SK-N-SH (cell line): ENCODE data around the gene IL10RA. TPM values are rescaled to one million over a fixed set of nuclear protein-coding genes. Genes with fewer than 3 reads are reported as not detected.

Experiments used
- CTCF ChIA-PET: fragments of 300-600, 350-600 bp; formaldehyde crosslinking; extraction: SDS; loops from one replicate; lab custom pipeline; 2021; lab: Yijun Ruan, JAX
- POLR2A ChIA-PET: fragments of 350-600 bp; sonication (Branson Sonifier 250); formaldehyde crosslinking; extraction: SDS; loops from one replicate; lab custom pipeline; 2020; ENCODE audit warnings: antibody characterized with exemption, inconsistent platforms; lab: Yijun Ruan, JAX
- DNase-seq: peaks from one replicate; pipeline ENCODE4 v3.0.0; 2012
- H2AFZ ChIP-seq: fragments of 200-600 bp; sonication (generic); 2 replicates; pipeline ENCODE4 v1.8.1; 2016; ENCODE audit warnings: antibody characterized with exemption, mild to moderate bottlenecking, low read depth
- H3F3A ChIP-seq: fragments of 200-600 bp; sonication (generic); replicated peaks from 2 replicates; pipeline ENCODE3; 2016; ENCODE audit warnings: antibody characterized with exemption, mild to moderate bottlenecking; ENCODE audit not compliant: insufficient read depth
- H3K27ac ChIP-seq, 2 experiments: fragments of 200-500 bp in 1 of 2; fragments of 200-600 bp in 1 of 2; sonication (Bioruptor generic) in 1 of 2; sonication (generic), shearing (Covaris generic) in 1 of 2; 2 replicates each; pipeline versions ENCODE4 v1.5.1 to v1.6.1; 2014 to 2016; ENCODE audit warnings: low read depth in 2 of 2, inconsistent platforms in 1 of 2, low read length in 1 of 2, mild to moderate bottlenecking in 1 of 2, mixed read lengths in 1 of 2
- H3K27me3 ChIP-seq: fragments of 200-600 bp; sonication (generic), shearing (Covaris generic); 2 replicates; pipeline ENCODE4 v1.6.1; 2016; ENCODE audit warnings: mixed run types; ENCODE audit not compliant: insufficient read depth
- H3K36me3 ChIP-seq, 2 experiments: fragments of 200-500 bp in 1 of 2; fragments of 200-600 bp in 1 of 2; sonication (Bioruptor generic) in 1 of 2; sonication (generic) in 1 of 2; replicated peaks in 1 of 2; 2 replicates each; pipeline versions ENCODE3 to v1.5.1; 2014 to 2016; ENCODE audit warnings: low read length in 1 of 2, mild to moderate bottlenecking in 1 of 2; ENCODE audit not compliant: insufficient read depth in 2 of 2, control insufficient read depth in 1 of 2
- H3K4me1 ChIP-seq, 2 experiments: fragments of 200-500 bp in 1 of 2; fragments of 200-600 bp in 1 of 2; sonication (Bioruptor generic) in 1 of 2; sonication (generic), shearing (Covaris generic) in 1 of 2; 2 replicates each; pipeline versions ENCODE4 v1.5.1 to v1.6.1; 2014 to 2016; ENCODE audit warnings: low read depth in 1 of 2, low read length in 1 of 2, mixed run types in 1 of 2; ENCODE audit not compliant: insufficient read depth in 2 of 2, control insufficient read depth in 1 of 2
- H3K4me2 ChIP-seq: fragments of 200-600 bp; sonication (generic), shearing (Covaris generic); 2 replicates; pipeline ENCODE4 v1.6.1; 2017; ENCODE audit warnings: mixed run types
- H3K4me3 ChIP-seq, 2 experiments: fragments of 200-500 bp in 1 of 2; fragments of 200-600 bp in 1 of 2; sonication (Bioruptor generic) in 1 of 2; sonication (generic), shearing (Covaris generic) in 1 of 2; 2 replicates each; pipeline versions ENCODE4 v1.5.1 to v1.8.1; 2014 to 2016; ENCODE audit warnings: low read depth in 2 of 2, inconsistent platforms in 1 of 2, low read length in 1 of 2, mild to moderate bottlenecking in 1 of 2, mixed read lengths in 1 of 2, moderate library complexity in 1 of 2
- H3K79me2 ChIP-seq: fragments of 200-600 bp; sonication (generic); 2 replicates; pipeline ENCODE4 v1.8.1; 2017; ENCODE audit warnings: mild to moderate bottlenecking; ENCODE audit not compliant: insufficient read depth
- H3K9ac ChIP-seq: fragments of 200-600 bp; sonication (generic); 2 replicates; pipeline ENCODE4 v1.6.1; 2017; ENCODE audit warnings: mixed run types
- H3K9me2 ChIP-seq: fragments of 200-600 bp; sonication (generic); 2 replicates; pipeline ENCODE4 v1.6.1; 2017; ENCODE audit warnings: mixed run types
- H3K9me3 ChIP-seq: fragments of 200-600 bp; sonication (generic); 2 replicates; pipeline ENCODE4 v1.6.1; 2017; ENCODE audit warnings: mixed run types, mild to moderate bottlenecking, moderate library complexity
- H4K20me1 ChIP-seq: fragments of 200-600 bp; sonication (generic); 2 replicates; pipeline ENCODE4 v1.6.1; 2017; ENCODE audit warnings: mild to moderate bottlenecking, mixed run types; ENCODE audit not compliant: insufficient read depth
- ELF1 ChIP-seq: IDR thresholded peaks from 2 replicates; pipeline ENCODE4 v1.4.0; 2012
- FOXM1 ChIP-seq: IDR thresholded peaks from 2 replicates; pipeline ENCODE4 v1.4.0; 2012; ENCODE audit warnings: low read depth, mild to moderate bottlenecking
- IRF3 ChIP-seq: fragments of 150-350 bp; IDR thresholded peaks from 2 replicates; pipeline ENCODE4 v1.6.1; 2016; ENCODE audit warnings: mild to moderate bottlenecking, low read depth, low read length
- JUND ChIP-seq: IDR thresholded peaks from 2 replicates; pipeline ENCODE4 v1.4.0; 2012
- MEF2A ChIP-seq: IDR thresholded peaks from 2 replicates; pipeline ENCODE4 v1.4.0; 2012; ENCODE audit warnings: low read depth, borderline replicate concordance
- MXI1 ChIP-seq: IDR thresholded peaks from 2 replicates; pipeline ENCODE4 v1.6.1; 2012; ENCODE audit warnings: mild to moderate bottlenecking, low read depth, low read length, improper control_type of control experiment
- NFIC ChIP-seq: IDR thresholded peaks from 2 replicates; pipeline ENCODE4 v1.4.0; 2012; ENCODE audit warnings: borderline replicate concordance
- NRF1 ChIP-seq: IDR thresholded peaks from 2 replicates; pipeline ENCODE4 v1.6.1; 2012; ENCODE audit warnings: low read depth, mild to moderate bottlenecking, low read length
- RCOR1 ChIP-seq: fragments of 150-350 bp; IDR thresholded peaks from 2 replicates; pipeline ENCODE4 v1.6.1; 2017; ENCODE audit warnings: antibody characterized with exemption, low read length
- REST ChIP-seq: IDR thresholded peaks from 2 replicates; pipeline ENCODE4 v1.6.1; 2012; ENCODE audit warnings: mild to moderate bottlenecking, low read depth, low read length, moderate library complexity
- TCF12 ChIP-seq: IDR thresholded peaks from 2 replicates; pipeline ENCODE4 v1.4.0; 2012
- TEAD4 ChIP-seq: IDR thresholded peaks from 2 replicates; pipeline ENCODE4 v1.4.0; 2012; ENCODE audit warnings: mild to moderate bottlenecking, borderline replicate concordance; ENCODE audit not compliant: insufficient read depth
- USF1 ChIP-seq: IDR thresholded peaks from 2 replicates; pipeline ENCODE4 v1.4.0; 2012; ENCODE audit warnings: low read depth, borderline replicate concordance
- YY1 ChIP-seq: IDR thresholded peaks from 2 replicates; pipeline ENCODE4 v1.4.0; 2012; ENCODE audit warnings: low read depth, mild to moderate bottlenecking
- WGBS: methylation state at CpG from one replicate; pipeline ENCODE4 v1.1.6; 2017; ENCODE audit warnings: low lambda C conversion rate; 5-methylcytosine and 5-hydroxymethylcytosine counted together
- polyA plus RNA-seq, 3 experiments: library from polyadenylated mRNA; depleted of rRNA; stranded (reverse); fragments of >200 nt; gene quantifications; 2 replicates each; pipeline ENCODE4 v1.2.3, GENCODE V29; 2012

Gene IL10RA
- polyA plus RNA-seq, 1 of the 3 experiments (the other 2 are of a cell fraction) = not detected

- DNase-seq = no peak
- Histone ChIP-seq H4K20me1 (no peaks in the 10 kb centered on the region), H3K4me2 (no peak overlapping the region), H3K79me2 (no peaks in the 10 kb centered on the region), H3F3A (no peaks in the 10 kb centered on the region), H3K27me3 (no peaks in the 10 kb centered on the region), H3K27ac (no peak overlapping the region), H3K36me3 (no peaks in the 10 kb centered on the region), H3K4me1 (no peaks in the 10 kb centered on the region), H2AFZ (no peak overlapping the region), H3K9ac (no peak overlapping the region), H3K9me2 (no peaks in the 10 kb centered on the region), H3K9me3 (no peaks in the 10 kb centered on the region), H3K4me3 (no peak overlapping the region)
- TF ChIP-seq FOXM1 (no peak), TCF12 (no peak)
- POLR2A ChIA-PET = no interaction called here
- CTCF ChIA-PET = interaction anchor here (1.4 to 2.2 kb wide), 2 partner anchors 13 to 116 kb away, joined by 3 to 18 read pairs; no protein-coding TSS in a partner anchor
- WGBS = 20% methylated on average over 1 of the region's 1 CpG
These were observed 25.8 kb upstream of the IL10RA start for GRCh38 chr11:117960406-117960805.

GRCh38 chr11:117961896-117962295, 24.3 kb upstream of the IL10RA start:
- Histone ChIP-seq H3K27me3 (no peaks in the 10 kb centered on the region; the same call in 1 of the 2 replicates), H3K4me1 (no peaks in the 10 kb centered on the region), H4K20me1 (no peaks in the 10 kb centered on the region), H3K9me3 (no peaks in the 10 kb centered on the region), H3K4me3 (no peak overlapping the region), H3K27ac (no peak overlapping the region), H3K9ac (no peak overlapping the region), H3F3A (no peaks in the 10 kb centered on the region), H3K9me2 (no peaks in the 10 kb centered on the region), H3K36me3 (no peaks in the 10 kb centered on the region), H3K4me2 (no peak overlapping the region), H2AFZ (no peak overlapping the region), H3K79me2 (no peaks in the 10 kb centered on the region)
- ChIA-PET POLR2A (no interaction called here), CTCF (interaction anchor here (0.9 to 2.2 kb wide), 3 partner anchors 15 to 536 kb away, joined by 3 to 18 read pairs (median 3); no protein-coding TSS in a partner anchor)
- TF ChIP-seq NFIC (no peak), USF1 (no peak), FOXM1 (no peak), IRF3 (no peak), MXI1 (no peak), TEAD4 (no peak), JUND (no peak)
- WGBS = 55% methylated on average over 10 of the region's 10 CpGs
- no peak for DNase-seq

- DNase-seq = no peak
- H3K9ac ChIP-seq = no peak overlapping the region
- H3K9me2 ChIP-seq = no peaks in the 10 kb centered on the region
- POLR2A ChIA-PET = no interaction called here
- H2AFZ ChIP-seq = no peak overlapping the region
- CTCF ChIA-PET = interaction anchor here (0.6 to 0.9 kb wide), 2 partner anchors 16 to 90 kb away, joined by 3 read pairs; no protein-coding TSS in a partner anchor
- no peaks in the 10 kb centered on the region for H3K4me1 ChIP-seq
- H3K36me3 ChIP-seq = no peaks in the 10 kb centered on the region
- H3K27ac ChIP-seq = no peak overlapping the region
- H4K20me1 ChIP-seq = no peaks in the 10 kb centered on the region
- no peaks in the 10 kb centered on the region for H3K79me2 ChIP-seq
- H3F3A ChIP-seq = no peaks in the 10 kb centered on the region
- 41% methylated on average over 3 of the region's 3 CpGs for WGBS
- H3K9me3 ChIP-seq = no peaks in the 10 kb centered on the region
- TF ChIP-seq IRF3 = no peak
- TF ChIP-seq YY1 = no peak
- no peak for TF ChIP-seq REST
- TF ChIP-seq JUND = no peak
- TF ChIP-seq TEAD4 = no peak
- TF ChIP-seq ELF1 = no peak
- no peak for TF ChIP-seq MXI1
- TF ChIP-seq RCOR1 = no peak
- no peak for TF ChIP-seq NRF1
- TF ChIP-seq USF1 = no peak
- no peak for TF ChIP-seq MEF2A
- TF ChIP-seq FOXM1 = no peak
- H3K4me2 ChIP-seq = no peak overlapping the region
- no peak overlapping the region for H3K4me3 ChIP-seq
- H3K27me3 ChIP-seq = no peaks in the 10 kb centered on the region; the same call in 1 of the 2 replicates
These were observed 23.4 kb upstream of the IL10RA start for GRCh38 chr11:117962826-117963225.
